ENCODE measurements around the gene RNASE11. TPM values are rescaled to one million over a fixed set of nuclear protein-coding genes. Genes with fewer than 3 reads are reported as not detected.
"Not testable (repeated sequence)": the region's sequence is repeated elsewhere in the genome, so short reads cannot be mapped to it uniquely, and the experiment has no call there.

The RNASE11 gene
- total RNA-seq, 2 donors from 2014 or later = not detected

GRCh38 chr14:20626274-20626673, 38.5 kb upstream of the RNASE11 start:
- Histone ChIP-seq H3K27me3 (replicated peaks; ENCODE audit: insufficient read depth) (no peaks in the 10 kb centered on the region), H3K4me1 (ENCODE audit: control insufficient read depth in 1 of 2, low read depth in 2 of 2) (peaks cover 10 to 24% of the 10 kb centered on the region in 2 donors), H3K9me3 (no peaks in the 10 kb centered on the region), H3K4me3 (peak overlapping the region; percentile 67), H3K36me3 (no peaks in the 10 kb centered on the region), H3K27ac (no peak overlapping the region)
- no peak for DNase-seq (ENCODE audit: low spot score)
- TF ChIP-seq CTCF (IDR thresholded peaks at IDR 0.05) = no peak
- no peak for ATAC-seq (ENCODE audit: insufficient number of reproducible peaks, low FRiP score, low read depth)

- ATAC-seq (ENCODE audit: insufficient number of reproducible peaks, low FRiP score, low read depth) = peak; percentile 23
- Histone ChIP-seq H3K27me3 (replicated peaks; ENCODE audit: insufficient read depth) (no peaks in the 10 kb centered on the region), H3K27ac (no peak overlapping the region), H3K4me1 (ENCODE audit: control insufficient read depth in 1 of 2, low read depth in 2 of 2) (peaks cover 5 to 18% of the 10 kb centered on the region in 2 donors), H3K9me3 (no peaks in the 10 kb centered on the region), H3K4me3 (peak overlapping the region; percentile 67), H3K36me3 (no peaks in the 10 kb centered on the region)
- no peak for TF ChIP-seq CTCF (IDR thresholded peaks at IDR 0.05)
- no peak for DNase-seq (ENCODE audit: low spot score)
Measured at GRCh38 chr14:20624495-20625070, 36.8 kb upstream of the RNASE11 start.

GRCh38 chr14:20623798-20624197, 36.0 kb upstream of the RNASE11 start:
- no peaks in the 10 kb centered on the region for H3K9me3 ChIP-seq
- no peak for TF ChIP-seq CTCF (IDR thresholded peaks at IDR 0.05)
- ATAC-seq (ENCODE audit: insufficient number of reproducible peaks, low FRiP score, low read depth) (no peak), DNase-seq (ENCODE audit: low spot score) (no peak)
- no peak overlapping the region for H3K27ac ChIP-seq
- peaks cover 5 to 18% of the 10 kb centered on the region in 2 donors for H3K4me1 ChIP-seq (ENCODE audit: control insufficient read depth in 1 of 2, low read depth in 2 of 2)
- H3K36me3 ChIP-seq = no peaks in the 10 kb centered on the region
- H3K4me3 ChIP-seq = no peak overlapping the region
- no peaks in the 10 kb centered on the region for H3K27me3 ChIP-seq (replicated peaks; ENCODE audit: insufficient read depth)

GRCh38 chr14:20622816-20623291, 35.1 kb upstream of the RNASE11 start:
- Histone ChIP-seq H3K9me3 (no peaks in the 10 kb centered on the region), H3K36me3 (no peaks in the 10 kb centered on the region), H3K4me3 (peak overlapping the region; percentile 38), H3K27me3 (replicated peaks; ENCODE audit: insufficient read depth) (no peaks in the 10 kb centered on the region), H3K27ac (no peak overlapping the region), H3K4me1 (ENCODE audit: control insufficient read depth in 1 of 2, low read depth in 2 of 2) (peaks cover 5 to 18% of the 10 kb centered on the region in 2 donors)
- ATAC-seq (ENCODE audit: insufficient number of reproducible peaks, low FRiP score, low read depth) = no peak
- DNase-seq (ENCODE audit: low spot score) = no peak
- no peak for TF ChIP-seq CTCF (IDR thresholded peaks at IDR 0.05)

GRCh38 chr14:20620798-20621478, 33.1 kb upstream of the RNASE11 start:
- no peaks in the 10 kb centered on the region for H3K36me3 ChIP-seq
- no peak for TF ChIP-seq CTCF (IDR thresholded peaks at IDR 0.05)
- peaks cover 5 to 7% of the 10 kb centered on the region in 2 donors for H3K4me1 ChIP-seq (ENCODE audit: control insufficient read depth in 1 of 2, low read depth in 2 of 2)
- H3K9me3 ChIP-seq = no peaks in the 10 kb centered on the region
- no peak for ATAC-seq (ENCODE audit: insufficient number of reproducible peaks, low FRiP score, low read depth)
- H3K27ac ChIP-seq = no peak overlapping the region
- H3K4me3 ChIP-seq = no peak overlapping the region
- DNase-seq (ENCODE audit: low spot score) = no peak
- H3K27me3 ChIP-seq (replicated peaks; ENCODE audit: insufficient read depth) = no peaks in the 10 kb centered on the region

GRCh38 chr14:20619688-20620087, 31.9 kb upstream of the RNASE11 start:
- not testable (repeated sequence) for DNase-seq (ENCODE audit: low spot score); H3K36me3 ChIP-seq; H3K4me3 ChIP-seq; ATAC-seq (ENCODE audit: insufficient number of reproducible peaks, low FRiP score, low read depth); H3K27ac ChIP-seq; H3K27me3 ChIP-seq (replicated peaks; ENCODE audit: insufficient read depth); H3K9me3 ChIP-seq; H3K4me1 ChIP-seq (ENCODE audit: control insufficient read depth in 1 of 2, low read depth in 2 of 2)
